ENCODE results near the gene UBE2G2.

The UBE2G2 gene

DNA sequence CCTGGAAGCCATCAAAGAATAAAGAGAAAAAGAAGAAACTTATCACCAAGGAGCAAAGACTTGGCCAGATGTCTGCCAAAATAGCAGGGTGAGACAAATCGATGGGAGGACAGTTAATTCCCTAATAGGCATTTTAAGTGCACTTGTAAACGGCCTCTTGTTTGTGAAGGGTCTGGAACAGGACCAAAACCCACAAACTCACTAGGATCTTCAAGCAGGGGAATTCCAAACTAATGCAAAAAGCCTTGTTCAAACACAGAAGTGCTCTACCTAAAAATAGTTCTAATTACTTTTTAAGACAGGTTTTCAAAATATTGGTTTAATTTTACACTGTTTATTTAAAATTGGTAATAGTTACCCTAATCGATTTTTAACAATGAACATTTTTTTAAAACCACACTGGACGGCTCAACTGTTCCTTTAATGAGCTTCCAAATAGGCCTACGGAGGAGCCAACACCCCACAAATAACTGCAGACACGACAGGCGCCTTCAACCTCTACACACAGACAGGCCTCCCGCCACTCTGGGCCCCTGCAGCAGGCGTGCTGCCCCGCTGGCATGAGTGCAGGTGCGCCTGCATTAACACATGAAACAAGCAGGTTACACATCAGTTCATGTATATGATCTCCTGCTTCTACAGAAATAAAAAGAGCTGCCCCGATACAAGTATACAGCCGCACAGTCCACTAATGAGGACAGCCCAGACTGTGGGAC is 15.8 kb downstream of the UBE2G2 start:
- DNase-seq (ENCODE audit: low read depth): no peak

DNA sequence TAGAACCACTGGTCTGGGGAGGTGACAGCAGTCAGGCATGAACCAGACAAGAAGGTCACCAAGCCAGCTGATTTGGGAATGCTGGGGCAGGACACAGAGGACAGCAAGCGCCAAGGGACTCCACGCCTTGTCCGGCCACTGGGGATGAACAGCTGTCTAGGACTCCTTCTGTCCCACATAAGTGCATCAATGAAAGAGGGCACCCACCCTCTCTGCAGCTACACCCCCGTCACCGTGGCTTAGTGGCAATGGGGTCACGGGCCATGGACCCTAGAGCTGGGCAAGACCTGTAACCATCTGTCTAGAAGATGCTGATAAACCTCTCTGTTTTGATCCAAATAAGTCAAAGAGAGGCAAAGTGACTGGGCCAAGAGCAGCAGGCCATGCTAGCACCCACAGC is 16.8 kb downstream of the UBE2G2 start:
- DNase-seq (ENCODE audit: low read depth): no peak

DNA sequence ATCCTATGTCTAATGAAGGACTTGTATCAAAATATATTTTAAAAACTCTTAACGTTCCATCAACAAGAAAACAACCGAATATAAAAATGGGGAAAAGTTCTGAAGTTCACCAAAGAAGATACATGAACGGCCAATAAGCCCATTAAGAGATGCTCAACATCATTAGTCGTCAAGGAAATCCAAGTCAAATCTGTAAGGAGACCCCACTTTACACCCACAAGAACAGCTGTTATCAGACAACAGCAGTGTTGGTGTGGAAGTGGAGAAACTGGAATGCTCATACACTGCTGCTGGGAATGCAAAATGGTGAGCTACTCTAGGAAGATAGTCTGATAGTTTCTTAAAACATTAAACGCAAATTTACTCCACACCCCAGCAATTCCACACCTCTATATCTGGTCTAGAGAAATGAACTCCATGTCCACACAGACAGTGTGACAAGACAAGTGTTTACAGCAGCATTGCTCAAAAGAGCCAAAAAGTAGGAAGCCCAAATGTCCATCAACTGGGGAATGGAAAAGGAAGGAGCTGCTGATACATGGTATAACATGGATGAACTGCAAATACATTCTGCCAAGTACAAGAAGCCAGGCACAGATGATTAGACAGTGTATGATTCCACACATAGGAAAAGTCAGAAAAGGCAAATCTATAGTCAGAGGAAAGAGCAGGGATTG is 18.5 kb downstream of the UBE2G2 start:
- DNase-seq (ENCODE audit: low read depth): no peak

DNA sequence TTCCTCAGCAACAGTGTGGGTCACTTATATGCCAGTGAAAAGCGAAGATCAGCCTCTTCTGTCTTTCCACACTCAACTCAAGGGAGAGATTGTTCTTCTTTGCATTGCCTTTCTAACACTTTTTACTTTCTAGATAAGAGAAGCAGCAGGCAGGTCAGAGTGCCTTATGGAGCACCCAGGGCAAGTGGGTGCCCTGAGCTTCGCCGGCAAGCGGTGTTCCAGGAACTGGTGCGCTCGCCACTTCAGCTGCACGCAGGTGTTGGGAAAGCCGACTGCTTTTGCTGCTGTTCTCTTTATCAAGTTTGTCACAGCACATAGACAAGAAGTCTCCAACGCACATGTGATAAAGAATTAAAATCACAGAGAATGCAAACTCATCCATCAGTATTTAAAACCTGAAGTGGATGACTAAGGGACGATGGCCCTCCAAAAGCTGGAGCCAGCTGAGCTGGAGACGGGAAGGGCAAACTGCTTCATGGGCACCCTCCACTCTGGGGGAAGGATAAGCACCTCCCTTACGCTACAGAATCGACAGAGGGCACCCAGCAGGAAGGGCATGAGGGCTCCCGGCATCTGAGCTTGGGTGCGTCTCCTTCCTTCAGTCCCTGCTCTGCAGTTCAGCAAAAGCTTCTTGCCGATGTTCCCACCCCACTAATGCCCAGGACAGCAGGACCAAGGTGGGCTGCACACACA is 20.7 kb downstream of the UBE2G2 start:
- DNase-seq (ENCODE audit: low read depth): no peak

DNA sequence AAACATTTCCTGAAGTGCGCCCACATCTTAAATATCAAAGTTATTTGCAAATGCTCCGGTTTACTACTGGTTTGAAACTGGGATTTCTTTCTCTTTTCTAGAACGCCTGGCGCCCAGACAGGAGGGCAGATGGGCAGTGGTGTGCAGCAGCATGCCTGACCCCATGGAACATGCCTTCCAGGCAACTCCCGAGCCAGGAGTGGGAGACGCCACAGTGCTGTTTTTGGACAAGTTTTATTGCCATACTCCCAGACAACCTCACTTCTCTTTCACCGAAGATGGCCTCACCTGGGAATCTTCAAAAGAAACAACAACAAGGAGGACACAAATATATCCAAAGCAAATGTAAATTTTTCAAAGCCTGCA is 21.5 kb downstream of the UBE2G2 start:
- no peak for DNase-seq (ENCODE audit: low read depth)

DNA sequence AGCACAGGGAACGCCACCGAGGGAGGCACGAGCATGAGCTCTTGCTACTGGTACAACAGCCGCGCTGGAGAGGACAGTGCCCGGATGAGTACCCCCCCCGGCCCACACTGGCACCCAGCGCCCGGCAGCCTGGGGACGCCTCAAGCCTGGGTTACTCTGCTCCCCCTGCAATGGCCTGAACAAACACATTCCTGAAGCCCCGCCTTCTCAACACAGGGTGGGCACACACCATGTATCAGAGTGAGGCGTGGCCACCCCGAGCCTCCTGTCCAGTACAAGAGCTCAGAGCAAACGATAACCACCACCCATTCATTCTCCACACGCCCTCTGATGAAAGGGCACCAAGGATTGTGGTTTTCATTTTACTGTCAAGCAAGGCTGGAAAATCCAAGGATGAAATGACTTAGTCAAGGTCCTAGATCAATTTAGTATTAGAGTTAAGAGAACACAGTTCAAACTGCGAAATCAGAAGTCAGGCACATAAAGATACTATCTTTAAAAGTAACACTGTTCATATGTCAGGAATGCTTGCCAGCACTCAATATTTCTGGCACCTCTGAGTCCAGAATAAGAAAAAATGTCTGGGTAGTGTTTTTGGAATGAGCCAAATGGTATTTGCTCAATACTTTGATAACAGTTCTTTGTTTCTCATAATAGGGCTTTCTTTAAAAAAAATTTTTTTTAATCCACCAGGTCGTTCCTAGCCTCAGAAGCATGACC is 22.0 kb downstream of the UBE2G2 start:
- DNase-seq (ENCODE audit: low read depth): peak; percentile 16

DNA sequence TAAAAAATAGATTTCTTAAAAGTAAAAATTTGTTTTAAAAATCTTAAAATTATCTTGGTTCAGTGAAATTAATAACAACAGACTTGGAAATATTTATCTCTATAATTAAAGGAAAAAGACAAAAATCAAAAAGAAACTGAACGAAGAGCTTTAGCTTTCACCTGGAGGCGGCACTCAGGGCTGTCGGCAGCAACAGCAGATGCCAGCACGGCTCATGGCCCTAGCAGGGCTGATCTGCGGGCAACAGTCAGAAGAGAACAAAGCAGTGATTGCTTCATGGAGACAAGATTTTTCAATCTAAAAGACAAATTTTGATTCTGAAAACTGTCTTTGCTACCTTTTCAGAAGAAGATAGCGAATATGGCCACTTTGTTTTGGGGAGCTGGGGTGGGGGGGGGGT is 22.6 kb downstream of the UBE2G2 start:
- DNase-seq (ENCODE audit: low read depth): no peak

DNA sequence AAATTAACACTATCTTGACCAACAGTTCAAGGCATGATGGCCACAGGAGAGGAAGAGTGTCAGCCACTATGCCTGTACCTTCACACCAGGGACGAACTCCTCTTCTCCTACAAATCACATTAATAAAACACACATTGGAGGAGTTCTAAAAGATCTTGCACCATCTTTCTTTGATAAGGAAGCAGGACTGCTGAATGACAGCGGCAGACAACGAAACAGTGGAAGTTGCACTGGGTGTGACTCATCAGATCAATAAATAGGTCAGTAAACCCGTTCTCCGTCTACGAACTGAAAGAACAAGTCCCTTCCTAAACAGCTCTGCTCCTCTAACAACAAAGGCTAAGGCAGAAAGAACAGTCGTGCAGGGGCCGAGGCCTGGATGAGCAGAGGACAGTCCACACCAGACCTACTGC is 23.1 kb downstream of the UBE2G2 start:
- no peak for DNase-seq (ENCODE audit: low read depth)

DNA sequence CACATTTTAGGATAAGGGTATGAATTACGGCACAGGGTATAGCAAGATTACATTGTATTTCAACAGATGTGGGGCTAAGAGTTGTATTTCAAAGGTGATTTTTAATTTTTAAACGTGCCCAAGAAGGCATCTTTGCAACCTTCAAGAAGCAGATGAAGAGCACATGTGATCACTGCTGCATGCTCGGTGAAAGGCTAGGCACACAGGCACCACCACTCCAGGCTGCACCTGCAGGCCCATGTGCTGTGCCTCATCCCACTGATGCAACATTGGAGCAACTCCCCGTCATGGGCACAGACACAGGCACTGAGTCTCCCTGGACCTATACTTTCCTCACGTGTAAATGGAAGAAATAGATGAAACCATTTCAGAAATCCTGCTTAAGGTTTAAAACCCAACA is 23.5 kb downstream of the UBE2G2 start:
- DNase-seq (ENCODE audit: low read depth): no peak

DNA sequence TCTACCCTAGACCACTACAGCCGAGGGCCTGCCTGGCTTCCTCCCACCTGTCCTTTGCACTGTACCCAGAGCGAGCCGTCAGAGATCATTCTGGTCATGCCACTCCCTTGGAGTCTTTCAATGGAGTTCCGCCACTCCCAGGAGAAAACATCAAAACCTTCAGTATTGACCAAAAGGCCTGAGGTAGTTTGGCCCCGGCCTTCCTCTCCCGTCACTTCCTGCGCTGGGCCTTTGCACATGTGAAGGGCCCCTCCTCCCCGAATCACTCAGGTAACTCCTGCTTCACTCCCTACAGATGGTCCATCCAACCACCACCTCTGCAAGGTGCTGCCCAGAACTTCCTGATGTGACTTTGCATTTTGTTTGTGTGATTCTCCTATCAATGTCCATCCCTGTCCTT is 26.6 kb downstream of the UBE2G2 start:
- DNase-seq (ENCODE audit: low read depth): no peak

DNA sequence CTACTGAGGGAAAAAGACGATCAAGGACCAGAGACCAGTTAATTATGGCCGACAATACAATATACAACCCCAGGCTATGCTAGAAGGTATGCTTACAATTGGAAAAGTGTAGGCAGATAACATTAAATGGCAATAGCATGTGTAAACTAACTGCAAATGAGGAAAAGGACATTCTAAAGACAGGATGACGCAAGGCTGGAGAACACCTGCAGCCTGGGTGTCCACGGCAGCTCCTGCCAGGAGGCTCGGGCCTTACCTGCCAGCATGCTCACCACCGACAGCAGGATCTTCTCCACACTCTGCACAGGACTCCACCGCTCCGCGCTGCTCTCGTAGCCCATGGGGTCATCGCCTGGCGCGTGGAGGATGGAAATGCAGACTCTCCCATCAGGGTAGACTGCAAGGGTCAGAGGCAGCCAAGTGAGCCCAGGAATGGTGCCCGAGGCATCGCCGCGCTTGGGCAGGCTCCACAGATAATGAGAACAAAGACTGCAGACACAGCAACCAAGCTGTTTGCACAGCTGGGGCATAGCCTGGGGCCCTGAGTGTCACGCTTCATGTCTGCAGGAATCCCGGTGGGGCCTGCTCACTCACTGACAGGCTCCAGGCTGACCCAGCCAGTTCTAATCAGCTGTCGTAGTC is 28.2 kb downstream of the UBE2G2 start:
- DNase-seq (ENCODE audit: low read depth): no peak

DNA sequence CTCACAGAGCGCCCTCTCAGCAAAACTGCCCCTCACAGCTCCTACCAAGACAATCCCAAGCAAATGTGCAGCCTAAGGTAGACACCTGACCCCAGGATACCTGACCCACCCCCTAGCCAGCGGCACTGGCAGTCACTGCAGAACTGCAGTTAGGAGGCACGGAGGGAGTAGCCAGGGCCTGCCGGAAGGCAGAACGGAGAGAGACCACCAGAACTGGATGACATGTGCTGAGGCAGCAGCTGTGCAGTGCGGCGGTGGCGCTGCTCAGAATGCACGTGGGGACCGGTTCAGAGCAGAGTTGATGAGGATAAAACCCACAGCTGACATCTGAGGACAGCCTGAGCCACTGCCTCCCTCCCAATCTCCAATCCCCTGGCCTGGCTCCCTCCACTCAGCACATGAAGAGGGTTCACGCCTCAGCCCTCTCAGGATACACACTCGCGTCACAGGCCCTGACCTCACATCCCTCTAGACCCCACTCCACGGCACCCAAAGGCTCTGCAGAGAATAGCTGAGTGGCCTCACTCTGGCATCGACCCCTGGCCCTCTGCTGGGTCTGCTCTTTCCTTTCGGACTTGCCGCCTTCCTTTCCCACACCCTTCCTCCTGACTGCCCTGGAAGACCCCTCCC is 29.6 kb downstream of the UBE2G2 start:
- no peak for DNase-seq (ENCODE audit: low read depth)

DNA sequence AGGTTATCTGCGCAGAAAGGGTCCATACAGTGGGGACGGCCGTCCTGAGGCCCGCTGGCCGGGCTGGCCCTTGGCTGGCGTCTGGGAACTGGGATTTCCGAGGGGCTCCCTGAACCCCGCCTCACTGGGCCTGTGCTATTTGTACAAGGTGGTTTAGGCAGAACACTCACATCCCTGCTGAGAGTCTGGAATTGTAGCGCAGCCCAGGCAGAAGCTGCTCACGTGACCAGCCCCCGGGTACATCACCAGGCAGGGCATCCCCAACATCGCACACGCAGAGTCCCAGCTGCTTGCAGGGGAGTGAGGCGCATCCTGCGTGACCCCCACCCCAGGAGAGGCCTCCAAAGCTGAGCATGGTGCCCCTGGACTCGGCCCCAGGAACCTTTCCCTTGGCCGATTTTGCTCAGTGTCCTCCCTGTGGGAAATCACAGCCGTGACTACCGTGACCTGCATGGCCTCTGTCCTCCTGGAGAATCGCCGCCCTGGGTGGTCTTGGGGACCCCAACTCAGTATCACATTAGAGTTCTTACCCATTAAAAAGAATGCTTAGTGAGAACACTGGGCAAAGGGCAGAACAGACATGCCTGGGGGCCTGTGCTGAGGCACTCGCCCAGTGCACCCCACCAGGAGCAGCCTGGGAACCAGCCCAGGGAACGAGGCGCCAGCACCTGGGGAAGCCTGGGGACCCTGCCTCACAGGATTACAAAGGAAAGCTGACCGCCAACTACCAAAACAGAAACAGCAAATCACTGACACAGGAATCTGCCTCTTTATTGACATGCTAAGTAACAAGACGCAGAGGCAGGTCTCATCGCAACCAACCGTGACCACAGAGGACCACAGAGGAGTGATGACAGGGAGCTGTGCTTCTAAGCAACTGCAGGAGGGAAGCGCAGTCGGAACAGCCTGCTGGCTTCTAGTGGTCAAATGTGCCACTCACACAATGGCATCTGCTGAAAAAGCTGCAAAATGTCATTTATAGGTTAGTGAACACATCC is 33.5 kb downstream of the UBE2G2 start:
- DNase-seq (ENCODE audit: low read depth): no peak

DNA sequence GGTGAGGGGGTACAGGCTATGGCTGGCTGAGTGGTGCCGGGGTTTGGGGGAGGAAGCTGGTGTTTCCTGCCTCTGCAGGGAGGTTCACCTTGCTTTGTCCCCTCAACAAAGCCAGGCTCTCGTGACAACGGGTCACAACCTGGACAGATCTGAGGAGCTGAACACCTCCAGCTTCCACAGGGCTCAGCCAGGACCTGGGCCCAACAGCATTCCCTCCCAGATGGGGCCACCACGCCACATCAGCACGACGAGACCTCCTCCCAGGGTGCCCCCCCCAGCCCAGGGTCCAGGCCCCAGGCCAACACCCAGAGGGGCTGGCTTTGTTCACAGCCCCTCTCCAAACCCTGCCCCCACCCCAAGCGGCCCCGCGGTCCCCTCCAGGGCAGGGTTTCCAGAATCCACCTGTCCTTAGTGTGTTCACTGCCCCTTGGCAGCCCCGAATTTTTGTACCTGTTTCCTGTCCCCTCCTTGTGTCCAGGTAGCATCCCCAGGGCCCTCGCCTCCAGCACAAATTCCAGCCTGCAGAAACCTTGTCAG is 34.7 kb downstream of the UBE2G2 start:
- no peak for DNase-seq (ENCODE audit: low read depth)

DNA sequence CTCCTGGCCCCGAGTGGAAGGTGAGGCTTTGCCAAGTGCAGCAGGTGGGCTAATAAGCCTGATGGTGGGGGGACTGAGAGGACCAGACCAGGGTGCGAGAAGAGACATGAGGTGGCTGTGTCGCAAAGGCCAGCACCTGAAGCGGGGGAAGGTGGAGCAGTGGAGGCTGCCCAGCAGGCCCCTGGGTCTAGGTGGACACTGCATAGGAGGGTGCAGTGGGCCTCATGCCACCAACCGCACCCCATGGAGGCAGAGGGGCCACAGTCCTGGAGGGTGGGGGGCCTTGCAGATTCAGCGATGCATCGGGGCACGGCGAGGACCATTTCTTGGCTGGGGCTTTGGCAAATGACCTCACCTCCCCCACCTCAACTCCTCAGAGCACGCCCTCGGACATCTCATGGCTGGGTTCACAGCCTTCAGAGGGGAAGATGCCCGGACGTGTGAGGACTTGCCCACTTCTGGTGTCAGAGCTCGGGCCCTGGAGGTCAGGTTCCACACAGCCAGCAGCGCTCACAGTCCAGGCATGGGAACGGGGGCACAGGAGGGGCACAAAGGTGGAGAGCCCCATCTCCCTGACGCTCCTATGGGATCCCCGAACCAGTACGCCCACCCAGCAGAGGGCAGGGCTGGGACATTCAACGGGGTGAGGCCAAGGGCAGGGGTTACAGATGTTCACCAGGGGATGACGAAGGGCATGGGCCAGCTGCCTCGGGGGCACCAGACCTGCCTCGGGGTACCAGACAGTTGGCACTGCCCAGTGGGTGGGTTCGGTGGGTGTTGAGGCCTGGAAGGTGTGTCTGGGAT is 35.4 kb downstream of the UBE2G2 start:
- no peak for DNase-seq (ENCODE audit: low read depth)

DNA sequence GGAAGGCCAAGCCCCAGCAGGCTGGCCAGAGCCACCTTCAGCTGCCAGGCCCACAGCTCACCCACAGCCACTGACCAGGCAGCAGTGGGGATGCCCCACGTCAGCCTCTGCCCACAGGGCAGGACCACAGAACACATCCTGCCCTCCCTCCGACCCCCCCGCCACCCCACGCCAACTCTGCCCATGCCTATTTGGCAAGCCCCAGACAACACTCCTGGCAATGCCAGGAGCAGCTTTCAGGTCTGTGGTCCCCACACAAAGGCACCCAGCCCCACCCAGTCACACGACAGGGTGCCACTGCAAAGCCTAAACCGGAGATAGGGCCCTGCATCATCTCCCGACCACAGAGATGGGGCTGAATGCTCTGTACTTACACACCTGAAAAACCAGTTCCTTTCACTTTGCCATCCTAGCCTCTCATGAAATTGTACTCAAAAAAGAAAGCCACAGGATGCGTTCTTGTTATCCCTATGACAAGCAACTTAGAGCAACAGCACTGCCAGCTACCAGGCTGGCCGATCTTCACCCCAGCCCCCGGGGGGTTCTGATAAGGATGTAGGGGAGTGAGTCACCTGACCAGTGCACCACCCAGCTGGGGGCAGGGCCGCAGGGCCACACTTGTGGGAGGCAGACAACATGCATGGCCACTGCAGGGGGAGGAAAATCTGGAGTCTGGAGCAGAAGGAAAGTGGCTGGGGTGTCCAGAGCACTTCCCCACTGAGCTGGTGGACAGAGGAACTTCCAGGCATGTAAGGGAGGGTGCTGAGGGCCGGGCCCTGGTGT is 36.2 kb downstream of the UBE2G2 start:
- DNase-seq (ENCODE audit: low read depth): peak; percentile 37

DNA sequence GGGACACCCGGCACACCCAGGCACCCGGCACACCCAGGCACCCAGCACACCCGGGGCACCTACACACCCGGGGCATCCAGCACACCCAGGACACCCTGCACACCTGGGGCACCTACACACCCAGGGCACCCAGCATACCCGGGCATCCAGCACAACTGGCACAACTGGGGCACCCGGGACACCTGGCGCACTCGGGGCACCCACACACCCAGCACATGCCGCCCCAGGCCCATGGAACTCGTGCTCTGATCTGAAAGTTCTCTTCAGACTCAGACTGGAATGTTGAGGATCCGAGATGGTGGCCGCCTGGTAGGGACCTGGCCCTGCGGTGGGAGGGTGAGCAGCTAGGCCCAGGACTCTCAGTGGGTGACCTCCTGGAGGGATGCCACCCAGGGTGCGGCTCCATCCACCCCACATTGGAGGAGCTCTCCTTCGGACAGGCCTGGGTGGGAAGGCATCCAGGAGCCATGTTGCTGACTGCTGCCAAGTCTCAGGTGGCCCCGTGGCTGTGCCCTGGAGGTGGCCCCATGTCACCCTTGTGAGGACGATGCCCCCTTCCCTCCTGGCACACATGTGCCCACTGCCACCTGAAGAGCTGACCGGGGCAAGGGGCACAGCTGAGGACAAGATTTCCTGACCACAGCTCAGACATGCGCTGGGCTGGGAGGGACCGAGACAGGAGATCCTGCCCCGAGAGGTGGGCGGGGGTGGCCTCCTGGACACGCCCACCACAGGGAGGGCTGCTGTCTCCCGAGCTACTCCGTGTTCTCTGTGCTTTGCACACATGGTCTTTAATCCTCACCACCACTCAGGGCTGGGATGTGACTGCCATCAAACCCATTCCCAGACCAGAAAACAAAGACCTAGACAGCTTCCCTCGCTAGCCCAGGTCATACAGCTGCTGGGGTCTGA is 37.0 kb downstream of the UBE2G2 start:
- no peak for DNase-seq (ENCODE audit: low read depth)
